ENCODE measurements around the gene CALHM1. TPM values are rescaled to one million over a fixed set of nuclear protein-coding genes. Genes with fewer than 3 reads are reported as not detected.

CALHM1 gene
- total RNA-seq, 1 donor from 2014 or later = not detected

DNA sequence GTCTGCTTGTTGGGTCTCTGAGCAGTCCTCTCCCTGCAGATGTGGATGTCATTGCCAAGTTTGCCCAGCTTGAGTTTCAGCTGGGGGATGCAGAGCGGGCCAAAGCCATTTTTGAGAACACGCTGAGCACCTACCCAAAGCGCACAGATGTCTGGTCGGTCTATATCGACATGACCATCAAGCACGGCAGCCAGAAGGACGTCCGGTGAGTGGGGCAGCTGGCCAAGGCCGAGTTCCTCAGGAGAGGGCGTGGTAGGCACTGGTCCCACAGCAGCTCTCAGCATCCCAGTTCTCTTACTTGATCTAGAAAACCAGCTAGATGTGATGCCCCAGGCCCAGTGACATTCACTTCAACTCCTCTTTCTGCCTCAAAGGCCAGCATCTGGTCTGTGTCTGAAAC, 14.2 kb downstream of the CALHM1 start:
- Mint-ChIP-seq H3K27me3 (no peaks in the 10 kb centered on the region), H3K27ac (no peak overlapping the region), H3K9me3 (no peaks in the 10 kb centered on the region), H3K4me3 (no peak overlapping the region), H3K36me3 (ENCODE audit: low read depth) (peaks cover 72% of the 10 kb centered on the region), H3K4me1 (peaks cover 26% of the 10 kb centered on the region)
- intact Hi-C loops (cut with micrococcal nuclease) = no loop called here
- DNase-seq = no peak

DNA sequence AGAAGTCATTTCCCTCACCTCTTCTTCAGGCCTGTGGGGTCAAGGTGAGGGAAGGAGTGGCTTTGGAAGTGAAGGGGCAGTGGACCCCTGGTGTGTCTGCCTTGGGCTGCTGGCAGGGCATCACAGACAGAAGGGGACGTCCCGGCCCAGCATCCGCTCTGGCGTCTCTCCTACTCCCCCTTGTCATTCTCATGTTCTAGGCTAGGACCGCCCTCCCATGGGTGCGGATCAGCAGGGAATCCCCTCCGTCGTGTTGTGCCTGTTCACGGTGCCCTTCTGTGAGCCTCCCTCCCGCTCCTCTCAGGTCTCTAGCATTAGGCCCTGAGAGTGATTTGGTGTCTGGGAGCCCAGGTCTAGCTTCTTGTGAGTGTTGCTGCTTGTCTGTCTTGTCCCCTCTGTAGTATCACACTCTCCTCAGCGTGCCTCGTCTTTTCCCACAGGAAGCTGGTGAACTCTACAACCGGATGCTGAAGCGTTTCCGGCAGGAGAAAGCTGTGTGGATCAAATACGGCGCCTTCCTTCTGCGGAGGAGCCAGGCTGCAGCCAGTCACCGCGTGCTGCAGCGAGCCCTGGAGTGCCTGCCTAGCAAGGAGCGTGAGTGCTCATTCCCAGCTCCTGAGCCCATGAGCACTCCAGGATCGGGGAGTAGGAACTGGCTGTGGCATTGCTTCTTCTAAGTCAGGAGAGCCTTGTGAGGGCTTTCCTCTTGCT, 15.1 kb downstream of the CALHM1 start:
- H3K27ac Mint-ChIP-seq = peak overlapping the region; percentile 11
- H3K4me1 Mint-ChIP-seq = peaks cover 18% of the 10 kb centered on the region
- no peak for DNase-seq
- peaks cover 68% of the 10 kb centered on the region for H3K36me3 Mint-ChIP-seq (ENCODE audit: low read depth)
- H3K9me3 Mint-ChIP-seq = no peaks in the 10 kb centered on the region
- H3K4me3 Mint-ChIP-seq = no peak overlapping the region
- intact Hi-C loops (cut with micrococcal nuclease) = no loop called here
- H3K27me3 Mint-ChIP-seq = no peaks in the 10 kb centered on the region

DNA sequence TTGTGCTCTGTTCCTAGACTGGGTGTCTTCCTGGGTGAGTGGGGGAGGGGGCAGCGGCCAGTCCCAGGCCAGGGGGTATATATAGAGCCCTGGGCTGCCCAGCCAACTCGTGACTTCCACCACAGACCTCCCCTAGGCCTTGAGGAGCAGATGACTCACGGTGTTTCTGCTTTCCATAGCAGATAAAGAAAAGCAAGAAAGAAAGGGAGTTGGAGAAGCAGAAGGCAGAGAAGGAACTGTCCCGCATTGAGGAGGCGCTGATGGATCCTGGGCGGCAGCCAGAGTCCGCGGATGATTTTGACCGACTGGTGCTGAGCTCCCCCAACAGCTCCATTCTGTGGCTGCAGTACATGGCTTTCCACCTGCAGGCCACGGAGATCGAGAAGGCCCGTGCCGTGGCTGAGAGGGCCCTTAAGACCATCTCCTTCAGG, 16.7 kb downstream of the CALHM1 start:
- H3K27me3 Mint-ChIP-seq = no peaks in the 10 kb centered on the region
- H3K4me3 Mint-ChIP-seq = no peak overlapping the region
- peaks cover 73% of the 10 kb centered on the region for H3K36me3 Mint-ChIP-seq (ENCODE audit: low read depth)
- no peaks in the 10 kb centered on the region for H3K9me3 Mint-ChIP-seq
- intact Hi-C loops (cut with micrococcal nuclease) = no loop called here
- H3K4me1 Mint-ChIP-seq = peaks cover 11% of the 10 kb centered on the region
- peak overlapping the region; percentile 29 for H3K27ac Mint-ChIP-seq
- DNase-seq = no peak

DNA sequence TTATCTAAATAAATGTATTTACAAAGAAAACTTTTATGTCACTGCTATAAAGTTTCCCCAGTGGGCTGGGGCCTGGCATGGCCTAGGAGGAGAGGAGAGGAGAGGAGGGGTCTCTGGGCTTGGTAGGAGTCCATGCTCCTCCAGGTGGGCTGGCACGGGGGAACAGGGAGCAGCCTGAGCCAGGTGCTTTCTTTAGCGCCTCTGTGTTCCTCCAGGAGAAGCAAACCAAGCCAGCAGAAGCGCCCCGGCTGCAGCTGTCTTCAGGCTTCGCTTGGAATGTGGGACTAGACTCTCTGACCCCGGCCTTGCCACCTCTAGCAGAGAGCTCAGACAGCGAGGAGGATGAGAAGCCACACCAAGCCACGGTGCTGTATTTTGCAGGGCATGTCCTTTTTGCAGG, 17.1 kb downstream of the CALHM1 start:
- no peaks in the 10 kb centered on the region for H3K9me3 Mint-ChIP-seq
- H3K27ac Mint-ChIP-seq = no peak overlapping the region
- H3K4me1 Mint-ChIP-seq = peaks cover 9% of the 10 kb centered on the region
- intact Hi-C loops (cut with micrococcal nuclease) = no loop called here
- no peak for DNase-seq
- H3K27me3 Mint-ChIP-seq = no peaks in the 10 kb centered on the region
- H3K4me3 Mint-ChIP-seq = no peak overlapping the region
- H3K36me3 Mint-ChIP-seq (ENCODE audit: low read depth) = peaks cover 74% of the 10 kb centered on the region

DNA sequence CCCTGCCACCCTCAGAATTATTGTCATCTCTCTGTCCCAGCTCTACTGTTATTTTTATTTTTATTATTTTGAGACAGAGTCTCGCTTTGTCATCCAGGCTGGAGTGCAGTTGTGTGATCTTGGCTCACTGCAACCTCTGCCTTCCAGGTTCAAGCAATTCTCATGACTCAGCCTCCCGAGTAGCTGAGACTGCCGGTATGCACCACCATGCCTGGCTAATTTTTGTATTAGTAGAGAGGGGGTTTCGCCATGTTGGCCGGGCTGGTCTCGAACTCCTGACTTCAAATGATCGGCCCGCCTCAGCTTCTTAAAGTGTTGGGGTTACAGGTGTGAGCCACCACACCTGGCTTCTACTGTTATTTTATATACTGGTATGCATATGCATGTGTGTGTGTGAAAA, 17.5 kb downstream of the CALHM1 start:
- intact Hi-C loops (cut with micrococcal nuclease) = no loop called here
- Mint-ChIP-seq H3K27me3 (no peaks in the 10 kb centered on the region), H3K9me3 (no peaks in the 10 kb centered on the region), H3K36me3 (ENCODE audit: low read depth) (peaks cover 73% of the 10 kb centered on the region), H3K27ac (no peak overlapping the region), H3K4me1 (peaks cover 6% of the 10 kb centered on the region), H3K4me3 (no peak overlapping the region)
- no peak for DNase-seq

DNA sequence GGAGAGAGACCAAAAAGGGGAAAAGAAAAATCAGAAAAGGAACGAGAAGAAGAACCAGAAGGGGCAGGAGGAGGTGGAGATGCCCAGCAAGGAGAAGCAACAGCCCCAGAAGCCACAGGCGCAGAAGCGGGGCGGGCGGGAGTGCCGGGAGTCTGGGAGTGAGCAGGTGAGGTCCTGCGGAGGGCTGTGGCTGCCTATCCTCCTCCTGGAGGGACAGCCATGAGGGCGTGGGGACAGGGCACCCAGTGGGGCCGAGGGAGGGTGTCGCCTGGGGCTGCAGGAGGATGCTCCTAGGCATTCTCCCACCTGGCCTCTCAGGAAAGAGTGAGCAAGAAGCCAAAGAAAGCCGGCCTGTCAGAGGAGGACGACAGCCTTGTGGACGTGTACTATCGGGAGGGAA, 18.3 kb downstream of the CALHM1 start:
- no peak overlapping the region for H3K27ac Mint-ChIP-seq
- H3K4me1 Mint-ChIP-seq = peaks cover 4% of the 10 kb centered on the region
- no peak overlapping the region for H3K4me3 Mint-ChIP-seq
- no peaks in the 10 kb centered on the region for H3K27me3 Mint-ChIP-seq
- no peaks in the 10 kb centered on the region for H3K9me3 Mint-ChIP-seq
- intact Hi-C loops (cut with micrococcal nuclease) = no loop called here
- DNase-seq = no peak
- H3K36me3 Mint-ChIP-seq (ENCODE audit: low read depth) = peaks cover 72% of the 10 kb centered on the region

DNA sequence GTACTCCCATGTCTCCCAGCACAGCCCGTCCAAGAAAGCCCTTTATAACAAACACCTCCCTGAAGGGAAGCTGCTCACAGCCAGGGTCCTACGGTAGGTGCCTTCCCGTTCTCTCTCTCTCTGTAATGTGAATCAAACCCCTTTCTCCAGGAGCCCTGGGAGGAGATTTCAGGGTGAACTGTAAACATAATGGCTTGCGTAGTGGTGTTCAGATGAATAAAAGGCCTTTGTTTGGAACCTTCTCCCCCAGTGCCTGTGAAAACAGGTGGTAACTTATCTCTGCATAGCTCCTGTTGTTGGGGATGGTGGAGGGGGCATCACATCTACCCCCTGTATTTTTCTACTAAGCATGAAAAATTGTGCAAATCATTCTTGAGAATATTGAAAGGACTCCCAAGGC, 18.9 kb downstream of the CALHM1 start:
- no peak overlapping the region for H3K27ac Mint-ChIP-seq
- peaks cover 72% of the 10 kb centered on the region for H3K36me3 Mint-ChIP-seq (ENCODE audit: low read depth)
- no peaks in the 10 kb centered on the region for H3K9me3 Mint-ChIP-seq
- no peak for DNase-seq
- no peak overlapping the region for H3K4me3 Mint-ChIP-seq
- H3K4me1 Mint-ChIP-seq = peaks cover 2% of the 10 kb centered on the region
- H3K27me3 Mint-ChIP-seq = no peaks in the 10 kb centered on the region
- intact Hi-C loops (cut with micrococcal nuclease) = no loop called here

DNA sequence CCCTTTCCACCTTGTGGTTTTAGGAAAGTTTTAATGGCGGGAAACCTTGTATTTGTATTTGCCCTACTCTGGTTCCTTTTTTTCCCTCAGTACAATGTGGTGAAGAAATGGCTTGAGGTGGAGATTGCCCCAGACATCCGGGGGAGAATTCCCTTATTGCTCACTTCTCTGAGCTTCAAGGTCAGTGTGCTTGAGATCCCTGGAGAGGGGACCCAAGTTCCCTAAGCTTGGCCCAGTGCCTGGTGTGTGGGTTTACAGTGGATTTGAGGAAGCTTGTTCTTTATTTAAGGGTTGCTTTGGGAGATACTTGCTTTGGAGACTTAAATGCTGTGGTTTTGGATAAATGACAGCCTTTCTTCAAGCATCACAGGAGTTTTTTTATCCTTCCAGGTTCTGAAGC, 24.8 kb downstream of the CALHM1 start:
- no peak for DNase-seq
- no peaks in the 10 kb centered on the region for H3K27me3 Mint-ChIP-seq
- no peak overlapping the region for H3K4me3 Mint-ChIP-seq
- intact Hi-C loops (cut with micrococcal nuclease) = loop anchor here (5.0 kb wide), 1 partner anchor 38 kb away; no protein-coding TSS in a partner anchor
- H3K9me3 Mint-ChIP-seq = no peaks in the 10 kb centered on the region
- no peak overlapping the region for H3K27ac Mint-ChIP-seq
- peaks cover 78% of the 10 kb centered on the region for H3K36me3 Mint-ChIP-seq (ENCODE audit: low read depth)
- peaks cover 28% of the 10 kb centered on the region for H3K4me1 Mint-ChIP-seq

DNA sequence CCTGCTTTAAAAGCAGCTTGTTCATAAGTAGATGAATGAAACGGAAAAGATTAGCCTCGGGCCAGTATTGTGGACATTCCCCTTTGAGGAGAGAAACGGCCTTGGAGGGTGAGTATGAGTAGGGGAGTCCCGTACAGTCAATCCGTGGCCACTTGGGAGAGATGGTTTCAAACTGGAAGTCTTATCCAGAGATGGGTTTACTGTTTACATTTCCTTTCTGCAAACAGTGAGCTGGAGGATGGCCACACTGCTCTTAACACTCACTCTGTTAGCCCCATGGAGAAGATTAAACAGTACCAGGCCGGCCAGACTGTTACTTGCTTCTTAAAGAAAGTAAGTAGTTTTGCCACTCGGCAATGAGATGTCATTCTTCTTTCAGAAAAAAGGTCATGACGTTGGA, 26.8 kb downstream of the CALHM1 start:
- no peaks in the 10 kb centered on the region for H3K9me3 Mint-ChIP-seq
- H3K4me3 Mint-ChIP-seq = no peak overlapping the region
- peaks cover 80% of the 10 kb centered on the region for H3K36me3 Mint-ChIP-seq (ENCODE audit: low read depth)
- intact Hi-C loops (cut with micrococcal nuclease) = loop anchor here (5.0 kb wide), 1 partner anchor 40 kb away; no protein-coding TSS in a partner anchor
- H3K27me3 Mint-ChIP-seq = no peaks in the 10 kb centered on the region
- DNase-seq = no peak
- peaks cover 34% of the 10 kb centered on the region for H3K4me1 Mint-ChIP-seq
- no peak overlapping the region for H3K27ac Mint-ChIP-seq

DNA sequence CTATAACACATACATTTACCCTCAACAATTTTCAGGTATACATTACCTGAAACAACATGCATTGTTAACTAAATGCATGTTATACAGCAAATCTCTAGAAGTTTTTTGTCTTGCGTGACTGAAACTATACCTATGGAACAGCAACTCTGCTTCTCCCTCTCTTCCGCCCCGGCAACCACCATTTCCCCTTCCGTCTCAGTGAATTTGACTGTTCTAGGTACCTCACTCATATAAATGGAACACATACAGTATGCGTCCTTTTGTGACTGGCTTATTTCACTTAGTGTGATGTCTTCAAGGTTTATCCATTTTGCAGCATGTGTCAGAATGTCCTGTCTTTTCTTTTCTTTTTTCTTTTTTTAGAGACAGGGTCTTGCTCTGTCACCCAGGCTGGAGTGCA, 29.1 kb downstream of the CALHM1 start:
- intact Hi-C loops (cut with micrococcal nuclease) = loop anchor here (5.0 kb wide), 1 partner anchor 43 kb away; no protein-coding TSS in a partner anchor
- H3K4me1 Mint-ChIP-seq = peaks cover 39% of the 10 kb centered on the region
- peak overlapping the region; percentile 24 for H3K4me3 Mint-ChIP-seq
- H3K36me3 Mint-ChIP-seq (ENCODE audit: low read depth) = peaks cover 75% of the 10 kb centered on the region
- H3K27ac Mint-ChIP-seq = peak overlapping the region; percentile 51
- peak; percentile 75 for DNase-seq
- no peaks in the 10 kb centered on the region for H3K9me3 Mint-ChIP-seq
- no peaks in the 10 kb centered on the region for H3K27me3 Mint-ChIP-seq

DNA sequence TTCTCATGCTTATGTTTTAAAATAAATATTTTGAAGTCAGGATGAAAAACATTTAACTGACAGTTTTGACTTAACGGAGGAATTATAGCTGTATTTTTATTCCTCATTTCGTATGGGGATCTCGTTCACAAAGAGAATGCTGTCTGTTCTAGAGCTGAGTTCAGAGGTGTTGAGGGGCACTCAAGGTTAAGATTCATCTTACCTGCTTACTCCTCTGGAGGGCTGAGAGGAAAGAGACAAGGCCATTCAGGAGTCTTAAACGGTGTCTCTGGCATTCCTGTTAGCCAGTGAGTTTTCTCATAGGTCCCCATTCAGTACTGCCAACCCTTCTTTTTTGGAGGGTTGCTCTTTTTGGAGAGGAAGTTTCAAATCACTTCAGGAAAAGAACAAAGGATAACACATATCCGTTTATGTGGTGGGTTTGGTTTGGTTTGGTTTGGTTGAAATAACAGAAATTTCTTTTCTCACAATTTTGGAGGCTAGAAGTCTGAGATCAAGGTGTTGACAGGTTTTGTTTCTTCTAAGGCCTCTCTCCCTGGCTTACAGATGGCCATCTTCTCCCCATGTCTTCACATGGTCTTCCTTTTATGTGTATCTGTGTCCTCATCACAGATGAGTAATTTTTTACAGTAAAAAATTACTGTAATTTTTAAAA, 29.6 kb downstream of the CALHM1 start:
- Mint-ChIP-seq H3K4me3 (peak overlapping the region; percentile 51), H3K27ac (peak overlapping the region; percentile 75), H3K27me3 (no peaks in the 10 kb centered on the region), H3K36me3 (ENCODE audit: low read depth) (peaks cover 75% of the 10 kb centered on the region), H3K9me3 (no peaks in the 10 kb centered on the region), H3K4me1 (peaks cover 39% of the 10 kb centered on the region)
- DNase-seq = no peak
- intact Hi-C loops (cut with micrococcal nuclease) = no loop called here

DNA sequence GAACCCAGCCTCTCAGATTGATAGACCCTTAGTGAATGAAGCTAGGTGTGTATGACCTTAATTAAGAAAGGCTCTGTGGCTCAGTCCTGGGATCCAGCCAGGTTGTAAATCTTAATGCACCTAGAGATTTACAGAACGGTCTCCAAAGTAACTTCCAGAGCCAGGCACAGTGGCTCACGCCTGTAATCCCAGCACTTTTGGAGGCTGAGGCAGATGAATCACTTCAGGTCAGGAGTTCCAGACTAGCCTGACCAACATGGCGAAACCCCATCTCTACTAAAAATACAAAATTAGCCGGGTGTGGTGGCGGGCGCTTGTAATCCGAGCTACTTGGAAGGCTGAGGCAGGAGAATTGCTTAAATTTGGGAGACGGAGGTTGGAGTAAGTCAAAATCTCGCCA, 30.8 kb downstream of the CALHM1 start:
- Mint-ChIP-seq H3K4me3 (no peak overlapping the region), H3K36me3 (ENCODE audit: low read depth) (peaks cover 78% of the 10 kb centered on the region), H3K27ac (no peak overlapping the region), H3K4me1 (peaks cover 39% of the 10 kb centered on the region), H3K9me3 (no peaks in the 10 kb centered on the region), H3K27me3 (no peaks in the 10 kb centered on the region)
- DNase-seq = no peak
- intact Hi-C loops (cut with micrococcal nuclease) = no loop called here

DNA sequence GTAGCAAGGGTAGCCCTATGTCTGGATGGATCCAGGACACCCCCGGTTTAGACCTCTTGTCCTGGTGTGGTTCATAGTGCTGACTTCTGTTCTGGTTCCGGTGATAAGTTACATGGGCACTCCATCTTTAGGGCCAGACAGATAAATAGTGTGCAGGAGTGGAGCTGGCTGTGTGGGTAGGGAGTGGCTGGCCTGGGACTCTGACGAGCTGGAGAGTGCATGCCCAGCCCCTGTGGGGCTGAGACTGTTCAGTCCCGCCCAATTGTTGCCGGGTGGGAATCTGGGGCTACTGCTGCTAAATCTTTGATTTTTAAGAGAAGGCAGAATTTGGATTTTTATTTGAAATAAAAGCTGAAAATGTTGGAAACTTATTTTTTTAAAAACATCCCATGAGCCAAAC, 35.0 kb downstream of the CALHM1 start:
- DNase-seq = no peak
- peaks cover 10% of the 10 kb centered on the region for H3K4me1 Mint-ChIP-seq
- H3K4me3 Mint-ChIP-seq = no peak overlapping the region
- H3K9me3 Mint-ChIP-seq = no peaks in the 10 kb centered on the region
- peaks cover 74% of the 10 kb centered on the region for H3K36me3 Mint-ChIP-seq (ENCODE audit: low read depth)
- H3K27me3 Mint-ChIP-seq = no peaks in the 10 kb centered on the region
- no peak overlapping the region for H3K27ac Mint-ChIP-seq
- intact Hi-C loops (cut with micrococcal nuclease) = no loop called here

DNA sequence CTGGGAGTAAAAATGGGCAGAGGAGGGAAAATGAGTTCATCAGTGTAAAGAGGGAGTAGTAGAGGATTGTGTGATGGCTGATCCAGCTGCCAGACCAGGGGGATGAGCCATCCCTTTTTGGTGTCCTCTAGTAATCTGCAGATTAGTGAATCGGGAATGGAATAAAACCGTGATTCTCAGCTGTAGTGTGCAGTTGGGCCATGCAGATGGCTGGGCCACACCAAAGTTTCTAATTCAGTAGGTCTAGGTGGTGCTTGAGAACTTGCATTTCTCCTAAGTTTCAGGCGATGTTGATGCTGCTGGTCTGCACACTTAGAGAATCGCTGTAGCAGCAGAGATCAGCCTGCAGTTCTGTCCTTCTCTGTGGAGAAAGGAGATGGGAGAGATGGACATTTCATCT, 39.6 kb downstream of the CALHM1 start:
- intact Hi-C loops (cut with micrococcal nuclease) = no loop called here
- H3K27me3 Mint-ChIP-seq = no peaks in the 10 kb centered on the region
- H3K4me3 Mint-ChIP-seq = no peak overlapping the region
- H3K9me3 Mint-ChIP-seq = no peaks in the 10 kb centered on the region
- peaks cover 79% of the 10 kb centered on the region for H3K36me3 Mint-ChIP-seq (ENCODE audit: low read depth)
- no peak overlapping the region for H3K27ac Mint-ChIP-seq
- DNase-seq = no peak
- no peaks in the 10 kb centered on the region for H3K4me1 Mint-ChIP-seq
